Measurements from ENCODE around the gene LAMB3. TPM values are rescaled to one million over a fixed set of nuclear protein-coding genes. Genes with fewer than 3 reads are reported as not detected.

Gene LAMB3
- total and polyA plus RNA-seq, 4 experiments from 2014 or later, result 0.18 to 0.69 (median 0.38) TPM; not detected in 1

DNA sequence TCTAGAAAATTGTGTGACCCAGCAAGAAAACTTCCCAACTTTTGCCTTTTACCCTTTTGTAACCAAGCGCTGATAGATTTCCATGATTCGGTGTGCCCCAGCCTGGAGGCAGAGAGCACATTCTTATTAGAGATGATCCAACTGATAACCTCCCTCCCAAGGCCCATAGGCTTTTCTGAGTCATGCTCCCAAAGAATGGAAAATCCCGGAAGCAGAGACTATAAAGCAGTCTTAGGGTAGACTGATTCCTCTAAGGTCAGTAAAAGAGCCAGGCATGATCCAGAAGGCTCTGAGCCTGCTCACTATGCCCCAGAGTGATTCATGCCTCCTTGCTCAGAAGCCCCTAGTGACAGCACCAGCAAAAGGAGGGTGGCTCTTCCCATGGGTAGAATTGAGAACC is 64.4 kb downstream of the LAMB3 start:
- H3K27me3 ChIP-seq (ENCODE audit: insufficient read depth, low read length), result no peaks in the 10 kb centered on the region
- ChIA-PET CTCF (ENCODE audit: partially characterized antibody) (no interaction called here), POLR2A (ENCODE audit: partially characterized antibody) (no interaction called here)
- no peak overlapping the region for H3K4me3 ChIP-seq (ENCODE audit: low read length in 2 of 2)
- no peaks in the 10 kb centered on the region for H3K4me1 ChIP-seq (ENCODE audit: insufficient read depth, low read length)
- Mint-ChIP-seq H3K9me3 (no peaks in the 10 kb centered on the region), H3K4me1 (peaks cover 0 to 2% (median 0%) of the 10 kb centered on the region in 4 donors), H3K4me3 (no peak overlapping the region), H3K36me3 (no peaks in the 10 kb centered on the region), H3K27me3 (peaks cover 5 to 6% of the 10 kb centered on the region in 2 donors), H3K27ac (no peak overlapping the region)
- no peaks in the 10 kb centered on the region for H3K36me3 ChIP-seq (ENCODE audit: insufficient read depth, low read length)
- DNase-seq, result no peak
- no peak overlapping the region for H3K27ac ChIP-seq (ENCODE audit: low read depth, low read length)
- intact Hi-C loops (cut with micrococcal nuclease), result no loop called here
- H3K9me3 ChIP-seq (ENCODE audit: control insufficient read depth in 1 of 2, low read length in 2 of 2), result no peaks in the 10 kb centered on the region

DNA sequence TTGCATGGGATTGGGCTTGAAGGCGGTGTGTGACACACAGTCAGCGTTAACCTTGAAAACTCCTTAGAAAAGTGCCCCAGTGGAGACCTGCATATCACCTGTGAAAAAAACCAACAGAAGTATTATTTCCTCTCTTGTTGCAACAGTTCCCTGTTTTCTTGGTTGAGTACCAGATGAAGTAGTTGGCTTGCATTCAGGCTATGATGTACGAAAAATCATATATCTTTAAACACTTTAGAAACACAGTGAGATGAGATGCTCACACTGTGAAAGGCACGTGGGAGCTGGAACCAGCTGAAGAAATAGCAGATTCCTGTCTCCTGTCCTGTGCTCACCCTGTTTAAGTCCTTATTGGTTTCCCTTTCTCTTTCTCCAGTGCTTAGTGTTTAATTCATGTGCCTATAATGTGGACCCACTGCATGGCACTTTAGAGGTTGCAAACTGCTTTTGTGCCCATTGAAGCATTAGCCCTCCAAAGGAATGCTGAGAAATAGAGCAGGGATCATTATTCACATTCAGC is 65.9 kb downstream of the LAMB3 start:
- no peak overlapping the region for H3K4me3 ChIP-seq (ENCODE audit: low read length in 2 of 2)
- Mint-ChIP-seq H3K4me3 (no peak overlapping the region), H3K36me3 (no peaks in the 10 kb centered on the region), H3K27ac (no peak overlapping the region), H3K27me3 (peaks cover 5 to 6% of the 10 kb centered on the region in 2 donors), H3K9me3 (no peaks in the 10 kb centered on the region), H3K4me1 (peaks cover 0 to 2% (median 0%) of the 10 kb centered on the region in 4 donors)
- no peaks in the 10 kb centered on the region for H3K4me1 ChIP-seq (ENCODE audit: insufficient read depth, low read length)
- no peaks in the 10 kb centered on the region for H3K27me3 ChIP-seq (ENCODE audit: insufficient read depth, low read length)
- DNase-seq, result no peak
- H3K27ac ChIP-seq (ENCODE audit: low read depth, low read length), result no peak overlapping the region
- no peaks in the 10 kb centered on the region for H3K36me3 ChIP-seq (ENCODE audit: insufficient read depth, low read length)
- H3K9me3 ChIP-seq (ENCODE audit: control insufficient read depth in 1 of 2, low read length in 2 of 2), result no peaks in the 10 kb centered on the region
- CTCF ChIA-PET (ENCODE audit: partially characterized antibody), result interaction anchor here (0.8 to 2.0 kb wide), 5 partner anchors 7 to 162 kb away, joined by 3 to 6 read pairs (median 4); no protein-coding TSS in a partner anchor
- POLR2A ChIA-PET (ENCODE audit: partially characterized antibody), result no interaction called here
- intact Hi-C loops (cut with micrococcal nuclease), result no loop called here

DNA sequence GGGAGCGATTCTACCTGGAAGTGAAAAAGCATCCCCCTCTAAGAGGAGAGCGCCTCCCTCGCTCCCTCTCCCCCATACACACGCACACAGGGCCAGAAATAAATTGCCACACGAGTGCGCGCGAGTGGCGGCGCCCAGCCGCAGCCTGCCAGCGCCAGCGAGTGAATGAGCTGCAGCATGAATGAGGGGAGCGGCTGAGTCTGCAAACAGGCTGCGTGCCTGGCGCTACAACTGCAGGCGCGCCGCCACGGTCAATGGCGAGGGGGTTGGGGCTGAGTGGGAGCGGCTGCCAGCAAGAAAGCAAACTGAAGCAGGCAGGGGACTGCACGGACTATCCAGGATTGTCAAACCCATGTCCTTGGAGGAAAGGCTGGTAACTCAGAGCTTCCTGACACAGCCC is 66.6 kb downstream of the LAMB3 start:
- no peak overlapping the region for H3K27ac ChIP-seq (ENCODE audit: low read depth, low read length)
- H3K4me3 ChIP-seq (ENCODE audit: low read length in 2 of 2), result no peak overlapping the region
- H3K36me3 ChIP-seq (ENCODE audit: insufficient read depth, low read length), result no peaks in the 10 kb centered on the region
- ChIA-PET CTCF (ENCODE audit: partially characterized antibody) (interaction anchor here (0.7 to 2.2 kb wide), 5 partner anchors 8 to 162 kb away, joined by 3 to 6 read pairs (median 4); no protein-coding TSS in a partner anchor), POLR2A (ENCODE audit: partially characterized antibody) (no interaction called here)
- H3K9me3 Mint-ChIP-seq, result no peaks in the 10 kb centered on the region
- no peaks in the 10 kb centered on the region for H3K36me3 Mint-ChIP-seq
- H3K27ac Mint-ChIP-seq, result no peak overlapping the region
- H3K27me3 Mint-ChIP-seq, result peaks cover 4 to 5% of the 10 kb centered on the region in 2 donors
- DNase-seq, result no peak
- H3K4me1 ChIP-seq (ENCODE audit: insufficient read depth, low read length), result no peaks in the 10 kb centered on the region
- intact Hi-C loops (cut with micrococcal nuclease), result no loop called here
- no peaks in the 10 kb centered on the region for H3K9me3 ChIP-seq (ENCODE audit: control insufficient read depth in 1 of 2, low read length in 2 of 2)
- H3K27me3 ChIP-seq (ENCODE audit: insufficient read depth, low read length), result no peaks in the 10 kb centered on the region
- H3K4me3 Mint-ChIP-seq, result peak overlapping the region in 1 of 8 donors; percentile 36
- H3K4me1 Mint-ChIP-seq, result peaks cover 0 to 2% (median 0%) of the 10 kb centered on the region in 4 donors

DNA sequence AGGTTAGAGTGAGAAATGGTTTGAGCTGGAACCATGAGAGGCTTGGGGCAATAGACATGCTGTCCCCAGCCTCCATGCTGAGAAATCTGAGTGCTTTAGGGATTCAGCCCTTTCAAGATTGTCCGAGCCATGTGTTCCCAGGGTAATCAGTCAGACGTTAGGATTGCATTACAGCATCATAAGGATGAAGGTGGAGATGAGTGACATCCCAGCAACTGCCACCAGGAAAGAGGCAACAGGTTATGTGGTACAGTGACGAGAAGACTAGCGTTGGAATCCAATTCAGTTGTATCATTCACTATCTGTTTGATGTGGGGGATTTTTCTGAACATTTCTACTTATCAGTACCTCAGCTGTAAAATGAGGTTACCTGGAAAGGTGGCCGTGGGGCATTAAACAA is 67.0 kb downstream of the LAMB3 start:
- Mint-ChIP-seq H3K27ac (no peak overlapping the region), H3K36me3 (no peaks in the 10 kb centered on the region), H3K4me3 (no peak overlapping the region), H3K27me3 (peaks cover 1 to 3% of the 10 kb centered on the region in 2 donors), H3K9me3 (no peaks in the 10 kb centered on the region), H3K4me1 (peaks cover 0 to 2% (median 0%) of the 10 kb centered on the region in 4 donors)
- Histone ChIP-seq H3K27ac (ENCODE audit: low read depth, low read length) (no peak overlapping the region), H3K4me3 (ENCODE audit: low read length in 2 of 2) (no peak overlapping the region), H3K36me3 (ENCODE audit: insufficient read depth, low read length) (no peaks in the 10 kb centered on the region), H3K9me3 (ENCODE audit: control insufficient read depth in 1 of 2, low read length in 2 of 2) (no peaks in the 10 kb centered on the region), H3K27me3 (ENCODE audit: insufficient read depth, low read length) (no peaks in the 10 kb centered on the region), H3K4me1 (ENCODE audit: insufficient read depth, low read length) (no peaks in the 10 kb centered on the region)
- intact Hi-C loops (cut with micrococcal nuclease), result no loop called here
- ChIA-PET CTCF (ENCODE audit: partially characterized antibody) (interaction anchor here (0.7 to 2.2 kb wide), 5 partner anchors 8 to 163 kb away, joined by 3 to 6 read pairs (median 4); no protein-coding TSS in a partner anchor), POLR2A (ENCODE audit: partially characterized antibody) (no interaction called here)
- no peak for DNase-seq

DNA sequence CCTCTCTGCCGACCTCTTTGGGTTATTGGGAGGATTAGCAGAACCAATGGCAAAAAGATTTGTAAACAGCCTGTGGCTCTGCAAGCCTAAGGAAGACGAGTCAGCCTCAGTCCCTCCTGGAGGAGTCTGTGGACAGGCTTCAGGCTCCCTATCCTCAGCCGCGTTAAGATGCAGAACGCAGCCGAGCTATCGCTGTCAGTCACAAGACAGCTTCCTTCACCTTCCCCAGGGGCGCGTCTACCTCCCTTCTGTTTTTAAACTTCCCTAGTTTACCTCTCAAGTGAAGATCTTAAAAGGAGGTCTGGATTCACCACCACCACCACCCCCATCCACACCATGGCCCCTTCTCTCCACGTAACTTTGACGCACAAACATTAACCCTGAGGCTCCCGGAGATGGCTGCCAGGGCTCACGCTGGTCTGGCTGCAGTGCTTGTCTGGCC is 68.0 kb downstream of the LAMB3 start:
- Mint-ChIP-seq H3K9me3 (no peaks in the 10 kb centered on the region), H3K27ac (no peak overlapping the region), H3K4me1 (peaks cover 0 to 2% (median 0%) of the 10 kb centered on the region in 4 donors), H3K4me3 (no peak overlapping the region), H3K36me3 (no peaks in the 10 kb centered on the region), H3K27me3 (peaks cover 0 to 3% of the 10 kb centered on the region in 2 donors)
- H3K27me3 ChIP-seq (ENCODE audit: insufficient read depth, low read length), result no peaks in the 10 kb centered on the region
- H3K4me3 ChIP-seq (ENCODE audit: low read length in 2 of 2), result no peak overlapping the region
- intact Hi-C loops (cut with micrococcal nuclease), result no loop called here
- H3K36me3 ChIP-seq (ENCODE audit: insufficient read depth, low read length), result no peaks in the 10 kb centered on the region
- ChIA-PET POLR2A (ENCODE audit: partially characterized antibody) (no interaction called here), CTCF (ENCODE audit: partially characterized antibody) (interaction anchor here (1.0 to 2.9 kb wide), 4 partner anchors 8 to 164 kb away, joined by 3 to 9 read pairs (median 6); no protein-coding TSS in a partner anchor)
- DNase-seq, result no peak
- no peaks in the 10 kb centered on the region for H3K4me1 ChIP-seq (ENCODE audit: insufficient read depth, low read length)
- no peak overlapping the region for H3K27ac ChIP-seq (ENCODE audit: low read depth, low read length)
- H3K9me3 ChIP-seq (ENCODE audit: control insufficient read depth in 1 of 2, low read length in 2 of 2), result no peaks in the 10 kb centered on the region

DNA sequence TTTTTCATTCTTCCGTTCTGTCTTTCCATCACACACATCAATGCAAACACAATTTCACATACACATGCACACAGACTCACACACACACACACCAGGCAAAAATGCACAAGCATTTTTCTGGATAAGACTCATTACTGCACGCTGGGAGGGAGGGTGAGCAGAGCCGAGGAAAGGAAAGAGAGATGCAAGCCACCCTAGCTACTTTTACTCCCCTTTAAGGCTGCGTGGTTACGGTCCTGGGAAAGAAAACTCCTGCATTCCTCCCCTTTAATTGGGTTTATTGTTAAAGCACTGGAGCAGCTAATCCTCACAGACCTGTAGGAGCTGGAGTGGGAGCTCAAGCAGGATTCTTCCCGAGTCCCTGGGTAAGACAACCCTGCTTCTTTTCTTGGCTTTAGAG is 68.8 kb downstream of the LAMB3 start, which contains the start of gene CAMK1G:
Gene CAMK1G, plus strand, starts transcription at position 307 of the 400 bp plus-strand sequence. CDS start 11,270 bp downstream, outside the sequence.
- Histone ChIP-seq H3K4me1 (ENCODE audit: insufficient read depth, low read length) (no peaks in the 10 kb centered on the region), H3K4me3 (ENCODE audit: low read length in 2 of 2) (no peak within 1 kb of the TSS), H3K36me3 (ENCODE audit: insufficient read depth, low read length) (no peaks in the 10 kb centered on the region), H3K27me3 (ENCODE audit: insufficient read depth, low read length) (no peaks in the 10 kb centered on the region), H3K9me3 (ENCODE audit: control insufficient read depth in 1 of 2, low read length in 2 of 2) (no peaks in the 10 kb centered on the region), H3K27ac (ENCODE audit: low read depth, low read length) (no peak within 1 kb of the TSS)
- CTCF ChIA-PET (ENCODE audit: partially characterized antibody), result interaction anchor here (1.0 to 8.9 kb wide), 4 partner anchors 11 to 21 kb away, joined by 3 to 65 read pairs (median 6); no protein-coding TSS in a partner anchor
- H3K36me3 Mint-ChIP-seq, result no peaks in the 10 kb centered on the region
- no peaks in the 10 kb centered on the region for H3K9me3 Mint-ChIP-seq
- peaks cover 0 to 2% (median 0%) of the 10 kb centered on the region in 4 donors for H3K4me1 Mint-ChIP-seq
- no peak within 1 kb of the TSS for H3K4me3 Mint-ChIP-seq
- H3K27ac Mint-ChIP-seq, result no peak within 1 kb of the TSS
- intact Hi-C loops (cut with micrococcal nuclease), result no loop called here
- H3K27me3 Mint-ChIP-seq, result peaks cover 0 to 3% of the 10 kb centered on the region in 2 donors
- no peak for DNase-seq
- POLR2A ChIA-PET (ENCODE audit: partially characterized antibody), result interaction anchor here (0.6 kb wide), 1 partner anchor 172 kb away, joined by 3 read pairs; no protein-coding TSS in a partner anchor

DNA sequence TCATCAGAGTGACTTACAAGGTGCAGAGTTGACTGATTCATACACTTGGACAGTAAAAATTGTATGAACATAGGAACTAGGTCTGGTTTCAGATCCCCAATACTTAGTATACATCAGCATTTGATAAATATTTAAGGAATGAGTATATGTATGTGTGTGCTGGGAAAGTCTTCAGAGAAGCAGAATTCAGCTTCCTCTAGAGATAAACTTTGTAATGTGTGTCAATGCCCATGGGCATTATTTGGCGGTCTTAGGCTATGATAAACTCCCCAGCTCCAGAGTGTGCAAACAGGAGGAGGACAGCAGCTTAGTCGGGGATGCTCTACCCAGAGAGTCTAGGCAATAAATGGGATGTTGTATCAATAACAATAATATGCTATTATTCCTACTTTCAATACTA is 71.6 kb downstream of the LAMB3 start:
- intact Hi-C loops (cut with micrococcal nuclease), result no loop called here
- Mint-ChIP-seq H3K4me3 (no peak overlapping the region), H3K9me3 (no peaks in the 10 kb centered on the region), H3K27me3 (peaks cover 2 to 3% of the 10 kb centered on the region in 2 donors), H3K27ac (no peak overlapping the region), H3K36me3 (no peaks in the 10 kb centered on the region), H3K4me1 (peaks cover 0 to 2% (median under 1%) of the 10 kb centered on the region in 4 donors)
- H3K27me3 ChIP-seq (ENCODE audit: insufficient read depth, low read length), result no peaks in the 10 kb centered on the region
- POLR2A ChIA-PET (ENCODE audit: partially characterized antibody), result no interaction called here
- H3K4me1 ChIP-seq (ENCODE audit: insufficient read depth, low read length), result no peaks in the 10 kb centered on the region
- H3K27ac ChIP-seq (ENCODE audit: low read depth, low read length), result no peak overlapping the region
- CTCF ChIA-PET (ENCODE audit: partially characterized antibody), result interaction anchor here (1.1 to 9.4 kb wide), 3 partner anchors 8 to 109 kb away, joined by 3 to 124 read pairs (median 65); no protein-coding TSS in a partner anchor
- no peaks in the 10 kb centered on the region for H3K9me3 ChIP-seq (ENCODE audit: control insufficient read depth in 1 of 2, low read length in 2 of 2)
- DNase-seq, result no peak
- H3K4me3 ChIP-seq (ENCODE audit: low read length in 2 of 2), result no peak overlapping the region
- H3K36me3 ChIP-seq (ENCODE audit: insufficient read depth, low read length), result no peaks in the 10 kb centered on the region

Measured in CD4-positive, alpha-beta memory T cell (primary cell).